DOHH2 (cell line): ENCODE measurements around the gene CENPO.

Experiments used
- H3F3A ChIP-seq: fragments of 200-600 bp; sonication (generic), shearing (Covaris generic); 2 replicates; pipeline ENCODE4 v1.6.0; 2016; ENCODE audit warnings: antibody characterized with exemption, mild to moderate bottlenecking; ENCODE audit not compliant: control insufficient read depth, insufficient read depth
- H3K27ac ChIP-seq: fragments of 200-600 bp; sonication (generic); 2 replicates; pipeline ENCODE4 v1.5.1; 2014; ENCODE audit warnings: low read depth, mild to moderate bottlenecking, low read length, moderate library complexity
- H3K27me3 ChIP-seq: fragments of 200-600 bp; sonication (generic); 2 replicates; pipeline ENCODE4 v1.6.1; 2014; ENCODE audit warnings: mild to moderate bottlenecking, low read length, mixed read lengths; ENCODE audit not compliant: control insufficient read depth
- H3K36me3 ChIP-seq: fragments of 200-600 bp; sonication (generic); 2 replicates; pipeline ENCODE4 v1.6.1; 2014; ENCODE audit warnings: mild to moderate bottlenecking, low read length, moderate library complexity, mixed read lengths; ENCODE audit not compliant: control insufficient read depth
- H3K4me1 ChIP-seq: fragments of 200-600 bp; sonication (generic); 2 replicates; pipeline ENCODE4 v1.6.1; 2014; ENCODE audit warnings: mild to moderate bottlenecking, low read length, mixed read lengths; ENCODE audit not compliant: control insufficient read depth
- H3K4me2 ChIP-seq: fragments of 200-600 bp; sonication (generic); 2 replicates; pipeline ENCODE4 v1.6.0; 2014; ENCODE audit warnings: mild to moderate bottlenecking, low read length, moderate library complexity
- H3K4me3 ChIP-seq: fragments of 200-600 bp; sonication (generic); 2 replicates; pipeline ENCODE4 v1.5.1; 2014; ENCODE audit warnings: mild to moderate bottlenecking, low read length, mixed read lengths
- H3K79me2 ChIP-seq: fragments of 200-600 bp; sonication (generic); 2 replicates; pipeline ENCODE4 v1.6.1; 2014; ENCODE audit warnings: mild to moderate bottlenecking, low read length, mixed read lengths; ENCODE audit not compliant: control insufficient read depth
- H3K9me2 ChIP-seq: fragments of 200-600 bp; sonication (generic); replicated peaks from 2 replicates; pipeline ENCODE4 v1.6.1; 2014; ENCODE audit warnings: mild to moderate bottlenecking, low read length, mixed read lengths; ENCODE audit not compliant: control insufficient read depth
- H3K9me3 ChIP-seq: fragments of 200-600 bp; sonication (generic); 2 replicates; pipeline ENCODE4 v1.6.1; 2014; ENCODE audit warnings: antibody characterized with exemption, low read length, mixed read lengths; ENCODE audit not compliant: control insufficient read depth, insufficient read depth
- H4K20me1 ChIP-seq: fragments of 200-600 bp; sonication (generic); 2 replicates; pipeline ENCODE4 v1.6.0; 2014; ENCODE audit warnings: low read depth, mild to moderate bottlenecking, antibody characterized with exemption, low read length, moderate library complexity; ENCODE audit not compliant: control insufficient read depth, insufficient read depth
- CTCF ChIP-seq: fragments of 200-600 bp; sonication (generic); IDR thresholded peaks from one replicate; pipeline ENCODE4 v1.5.1; 2014; ENCODE audit warnings: antibody characterized with exemption, mild to moderate bottlenecking, low read depth, low read length; ENCODE audit not compliant: poor library complexity, severe bottlenecking
- EZH2phosphoT487 ChIP-seq: fragments of 200-600 bp; sonication (generic); IDR thresholded peaks from 2 replicates; pipeline ENCODE4 v1.6.1; 2017; ENCODE audit warnings: borderline replicate concordance, mild to moderate bottlenecking, antibody characterized with exemption, low read length, moderate library complexity, mixed read lengths

Gene CENPO

DNA sequence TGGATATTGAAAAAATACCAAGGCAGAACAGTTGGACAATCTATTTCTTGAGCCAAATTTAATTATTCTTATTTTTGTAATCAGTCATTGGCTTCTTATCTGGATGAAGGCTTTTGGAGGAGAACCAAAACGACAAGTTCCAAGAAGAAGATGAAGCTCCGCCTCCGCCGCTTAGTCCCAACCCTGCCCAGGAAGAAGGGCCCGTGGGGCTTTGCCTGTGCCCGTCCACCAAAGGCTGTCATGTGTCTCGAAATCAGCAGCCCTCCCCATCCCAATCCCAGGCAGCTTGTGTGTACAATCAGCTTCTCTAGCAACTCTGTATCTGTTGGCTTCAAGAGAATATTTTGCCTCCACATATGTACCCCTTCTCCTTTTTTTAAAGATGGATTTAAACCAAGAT lies 24.6 kb upstream of the CENPO start:
- Histone ChIP-seq H3K4me1 (no peaks in the 10 kb centered on the region), H3K79me2 (no peaks in the 10 kb centered on the region), H3K4me2 (no peak overlapping the region), H4K20me1 (no peaks in the 10 kb centered on the region), H3F3A (no peaks in the 10 kb centered on the region), H3K9me3 (no peaks in the 10 kb centered on the region), H3K27ac (no peak overlapping the region), H3K36me3 (no peaks in the 10 kb centered on the region), H3K9me2 (no peaks in the 10 kb centered on the region), H3K27me3 (no peaks in the 10 kb centered on the region), H3K4me3 (no peak overlapping the region)
- TF ChIP-seq CTCF (no peak), EZH2phosphoT487 (no peak)

- Histone ChIP-seq H3K27ac (no peak overlapping the region), H3F3A (no peaks in the 10 kb centered on the region), H3K9me2 (no peaks in the 10 kb centered on the region), H4K20me1 (no peaks in the 10 kb centered on the region), H3K4me3 (no peak overlapping the region), H3K4me2 (no peak overlapping the region), H3K27me3 (no peaks in the 10 kb centered on the region), H3K79me2 (no peaks in the 10 kb centered on the region), H3K9me3 (no peaks in the 10 kb centered on the region), H3K4me1 (no peaks in the 10 kb centered on the region), H3K36me3 (no peaks in the 10 kb centered on the region)
- no peak for TF ChIP-seq CTCF
- TF ChIP-seq EZH2phosphoT487, result no peak
These were observed 22.2 kb upstream of the CENPO start for GRCh38 chr2:24771061-24771460.

DNA sequence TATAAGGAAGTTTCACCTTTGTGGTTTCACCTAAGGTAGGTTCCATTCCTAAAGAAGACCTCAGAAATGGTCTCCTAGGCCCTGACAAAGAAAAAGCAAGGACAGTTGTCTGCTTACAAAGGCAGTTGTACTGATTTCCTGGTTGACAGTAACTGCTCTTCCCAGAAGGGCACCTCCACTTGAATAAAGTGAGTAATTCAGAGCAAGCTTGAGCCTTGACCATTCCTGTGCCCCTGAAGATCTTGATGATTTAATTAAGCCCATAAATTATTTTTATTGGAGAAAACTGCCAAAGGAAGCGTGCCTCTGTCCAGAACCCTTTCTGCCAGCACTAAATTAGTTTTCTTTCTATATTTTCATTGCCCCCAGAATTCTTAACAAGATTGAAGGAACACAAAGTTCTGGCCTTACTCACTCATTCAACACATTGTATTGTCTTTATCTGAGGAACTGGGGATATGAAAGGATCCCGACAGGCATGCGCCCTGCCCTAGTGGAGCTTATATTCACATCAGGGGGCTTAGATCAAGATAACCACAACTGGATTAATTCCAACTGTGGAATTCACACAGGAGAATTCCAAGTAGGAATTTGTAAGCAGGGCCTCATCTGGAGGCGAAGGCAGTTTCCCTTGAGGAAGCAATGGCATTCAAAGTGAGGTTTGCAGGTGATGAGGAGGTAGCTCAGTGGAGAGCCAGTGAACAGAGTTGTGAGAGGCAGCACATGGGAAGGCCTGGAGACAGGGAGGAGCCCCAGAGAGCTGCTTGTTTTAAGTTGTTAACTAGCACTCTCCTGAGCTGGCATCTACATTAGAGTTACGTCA lies 21.2 kb upstream of the CENPO start:
- Histone ChIP-seq H3K27me3 (no peaks in the 10 kb centered on the region), H3K4me1 (no peaks in the 10 kb centered on the region), H4K20me1 (no peaks in the 10 kb centered on the region), H3F3A (no peaks in the 10 kb centered on the region), H3K79me2 (no peaks in the 10 kb centered on the region), H3K9me2 (no peaks in the 10 kb centered on the region), H3K4me3 (no peak overlapping the region), H3K36me3 (no peaks in the 10 kb centered on the region), H3K4me2 (no peak overlapping the region), H3K9me3 (no peaks in the 10 kb centered on the region), H3K27ac (no peak overlapping the region)
- TF ChIP-seq EZH2phosphoT487 (no peak), CTCF (no peak)
